GM23248 (cell line): ENCODE data around the gene TMEM247. TPM values are rescaled to one million over a fixed set of nuclear protein-coding genes. Genes with fewer than 3 reads are reported as not detected.

Source experiments
- DNase-seq: peaks from one replicate; pipeline ENCODE4 v3.0.0-alpha.2; 2015
- H2AFZ ChIP-seq: fragments of 200-600 bp; sonication (generic); 2 replicates; pipeline ENCODE4 v1.6.1; 2016; ENCODE audit warnings: antibody characterized with exemption
- H3F3A ChIP-seq: fragments of 200-600 bp; sonication (generic); 2 replicates; pipeline ENCODE4 v1.6.1; 2016; ENCODE audit warnings: mild to moderate bottlenecking, antibody characterized with exemption, mixed run types; ENCODE audit not compliant: insufficient read depth
- H3K27ac ChIP-seq: fragments of 200-600 bp; sonication (generic); 2 replicates; pipeline ENCODE4 v1.5.1; 2016; ENCODE audit warnings: mild to moderate bottlenecking
- H3K27me3 ChIP-seq: fragments of 200-600 bp; sonication (generic); replicated peaks from 2 replicates; pipeline ENCODE4 v1.6.1; 2016; ENCODE audit warnings: mild to moderate bottlenecking; ENCODE audit not compliant: insufficient read depth
- H3K36me3 ChIP-seq: fragments of 200-600 bp; sonication (generic); 2 replicates; pipeline ENCODE4 v1.6.1; 2016; ENCODE audit warnings: low read depth, mild to moderate bottlenecking
- H3K4me1 ChIP-seq: fragments of 200-600 bp; sonication (generic); 2 replicates; pipeline ENCODE4 v1.6.1; 2016; ENCODE audit warnings: mild to moderate bottlenecking; ENCODE audit not compliant: insufficient read depth
- H3K4me2 ChIP-seq: fragments of 200-600 bp; sonication (generic); one replicate; pipeline ENCODE4 v1.6.1; 2016; ENCODE audit warnings: mild to moderate bottlenecking; ENCODE audit not compliant: unreplicated experiment
- H3K4me3 ChIP-seq: fragments of 200-600 bp; sonication (generic); 2 replicates; pipeline ENCODE4 v1.5.1; 2016; ENCODE audit warnings: mild to moderate bottlenecking
- H3K79me2 ChIP-seq: fragments of 200-600 bp; sonication (generic); 2 replicates; pipeline ENCODE4 v1.6.1; 2016; ENCODE audit warnings: mild to moderate bottlenecking; ENCODE audit not compliant: insufficient read depth
- H3K9ac ChIP-seq: fragments of 200-600 bp; sonication (generic); 2 replicates; pipeline ENCODE4 v1.6.1; 2016; ENCODE audit warnings: mild to moderate bottlenecking
- H3K9me2 ChIP-seq: fragments of 200-600 bp; sonication (generic); 2 replicates; pipeline ENCODE4 v1.6.1; 2016; ENCODE audit warnings: mixed run types, mild to moderate bottlenecking, moderate library complexity; ENCODE audit not compliant: insufficient read depth
- H3K9me3 ChIP-seq: fragments of 200-600 bp; sonication (generic); one replicate; pipeline ENCODE4 v1.6.1; 2017; ENCODE audit warnings: low read depth
- H4K20me1 ChIP-seq: fragments of 200-600 bp; sonication (generic); 2 replicates; pipeline ENCODE4 v1.6.0; 2016; ENCODE audit not compliant: insufficient read depth
- EZH2 ChIP-seq: fragments of 200-600 bp; sonication (generic); IDR thresholded peaks from 2 replicates; pipeline ENCODE4 v1.6.1; 2018; ENCODE audit warnings: antibody characterized with exemption, mild to moderate bottlenecking; ENCODE audit not compliant: insufficient read depth, poor library complexity, severe bottlenecking
- EZH2phosphoT487 ChIP-seq: fragments of 200-600 bp; sonication (generic); IDR thresholded peaks from 2 replicates; pipeline ENCODE4 v1.6.1; 2018; ENCODE audit warnings: antibody characterized with exemption, moderate library complexity, mild to moderate bottlenecking, low read depth; ENCODE audit not compliant: insufficient read depth
- WGBS, 2 experiments: methylation state at CpG; one replicate each; pipeline ENCODE4 v1.1.6; 2015 to 2017; ENCODE audit warnings: low lambda C conversion rate in 2 of 2, low coverage in 1 of 2; ENCODE audit errors: missing lambda C conversion rate in 2 of 2; 5-methylcytosine and 5-hydroxymethylcytosine counted together
- in situ Hi-C: fragments of 300-500 bp; cut with MboI; formaldehyde crosslinking; loops from 2 replicates; pipeline ENCODE4 v1.15.0; 2020
- polyA plus RNA-seq: library from polyadenylated mRNA; unstranded; fragments of >200 nt; fragmentation: Nextera tagmentation; extraction: Ambion mirVana; gene quantifications from 2 replicates; pipeline ENCODE4 v1.2.1, GENCODE V29; 2016
- total RNA-seq: library from RNA; depleted of rRNA; stranded (reverse); fragments of >200 nt; shearing (Covaris generic); gene quantifications from 2 replicates; pipeline ENCODE4 v1.2.3, GENCODE V29; 2014

The TMEM247 gene
- total and polyA plus RNA-seq, 2 experiments from 2014 or later = not detected

DNA sequence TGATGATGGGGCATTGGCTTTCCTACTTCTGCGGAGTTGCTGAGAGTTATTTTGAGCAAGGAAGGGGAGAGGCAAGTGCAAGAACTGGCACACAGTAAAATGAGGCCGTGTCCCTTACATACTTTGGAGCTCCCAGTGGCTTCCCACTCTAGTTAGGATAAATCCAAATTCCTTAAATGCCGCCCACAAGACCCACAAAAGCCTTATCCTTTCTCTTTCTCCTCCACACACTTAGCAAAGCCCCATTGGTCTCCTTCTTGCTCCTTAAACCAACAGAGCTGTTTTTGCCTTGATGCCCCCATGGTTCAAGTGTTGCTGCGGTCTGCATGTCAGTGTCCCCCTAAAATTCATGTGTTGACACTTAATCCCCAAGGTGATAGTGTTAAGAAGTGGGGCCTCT is 24.3 kb downstream of the TMEM247 start:
- no peak for DNase-seq
- in situ Hi-C loops = no loop called here
- Histone ChIP-seq H3K9ac (no peak overlapping the region), H4K20me1 (no peaks in the 10 kb centered on the region), H3K4me1 (0 out of 2 replicates have a peak, but pooled peaks cover 4% of the 10 kb centered on the region), H3K27ac (no peak overlapping the region), H3F3A (peaks cover 10% of the 10 kb centered on the region; the same call in 1 of the 2 replicates), H3K9me2 (no peaks in the 10 kb centered on the region), H3K36me3 (no peaks in the 10 kb centered on the region), H3K4me2 (no peak overlapping the region), H3K4me3 (no peak overlapping the region), H3K27me3 (no peaks in the 10 kb centered on the region), H3K79me2 (no peaks in the 10 kb centered on the region), H2AFZ (no peak overlapping the region), H3K9me3 (no peaks in the 10 kb centered on the region)
- no peak for TF ChIP-seq EZH2
- TF ChIP-seq EZH2phosphoT487 = no peak
- WGBS, 2 experiments = 66 to 69% methylated on average over 4 of the region's 4 CpGs

DNA sequence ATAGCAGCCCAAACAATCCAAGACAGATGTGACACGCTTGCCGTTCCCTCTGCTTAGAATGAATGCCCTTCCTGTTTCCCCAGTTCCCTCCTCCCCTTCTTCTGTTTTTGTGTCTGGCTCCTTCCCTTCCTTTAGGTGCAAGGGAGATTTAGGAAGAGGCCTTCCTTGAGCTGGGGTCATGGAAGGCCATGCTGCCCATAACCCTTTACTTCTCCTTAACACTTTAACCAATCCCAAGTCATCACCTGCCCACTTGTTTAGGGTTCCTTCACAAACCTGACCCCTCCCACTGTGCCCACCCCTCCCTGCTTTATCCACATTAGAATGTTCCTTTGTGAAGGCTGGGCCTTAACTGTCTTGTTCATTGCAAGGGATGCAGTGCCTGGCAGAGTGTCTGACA is 24.9 kb downstream of the TMEM247 start:
- H3F3A ChIP-seq = peaks cover 5% of the 10 kb centered on the region; the same call in 1 of the 2 replicates
- no peak overlapping the region for H3K4me2 ChIP-seq
- 100% methylated on average over 2 of the region's 2 CpGs for WGBS, 2 experiments
- H3K27me3 ChIP-seq = no peaks in the 10 kb centered on the region
- no peaks in the 10 kb centered on the region for H3K79me2 ChIP-seq
- H3K9me3 ChIP-seq = no peaks in the 10 kb centered on the region
- DNase-seq = no peak
- TF ChIP-seq EZH2 (no peak), EZH2phosphoT487 (no peak)
- no peak overlapping the region for H2AFZ ChIP-seq
- H3K4me3 ChIP-seq = no peak overlapping the region
- H3K27ac ChIP-seq = no peak overlapping the region
- no peaks in the 10 kb centered on the region for H3K9me2 ChIP-seq
- in situ Hi-C loops = no loop called here
- H3K36me3 ChIP-seq = no peaks in the 10 kb centered on the region
- H3K9ac ChIP-seq = no peak overlapping the region
- H3K4me1 ChIP-seq = 0 out of 2 replicates have a peak, but pooled peaks cover 4% of the 10 kb centered on the region
- no peaks in the 10 kb centered on the region for H4K20me1 ChIP-seq

DNA sequence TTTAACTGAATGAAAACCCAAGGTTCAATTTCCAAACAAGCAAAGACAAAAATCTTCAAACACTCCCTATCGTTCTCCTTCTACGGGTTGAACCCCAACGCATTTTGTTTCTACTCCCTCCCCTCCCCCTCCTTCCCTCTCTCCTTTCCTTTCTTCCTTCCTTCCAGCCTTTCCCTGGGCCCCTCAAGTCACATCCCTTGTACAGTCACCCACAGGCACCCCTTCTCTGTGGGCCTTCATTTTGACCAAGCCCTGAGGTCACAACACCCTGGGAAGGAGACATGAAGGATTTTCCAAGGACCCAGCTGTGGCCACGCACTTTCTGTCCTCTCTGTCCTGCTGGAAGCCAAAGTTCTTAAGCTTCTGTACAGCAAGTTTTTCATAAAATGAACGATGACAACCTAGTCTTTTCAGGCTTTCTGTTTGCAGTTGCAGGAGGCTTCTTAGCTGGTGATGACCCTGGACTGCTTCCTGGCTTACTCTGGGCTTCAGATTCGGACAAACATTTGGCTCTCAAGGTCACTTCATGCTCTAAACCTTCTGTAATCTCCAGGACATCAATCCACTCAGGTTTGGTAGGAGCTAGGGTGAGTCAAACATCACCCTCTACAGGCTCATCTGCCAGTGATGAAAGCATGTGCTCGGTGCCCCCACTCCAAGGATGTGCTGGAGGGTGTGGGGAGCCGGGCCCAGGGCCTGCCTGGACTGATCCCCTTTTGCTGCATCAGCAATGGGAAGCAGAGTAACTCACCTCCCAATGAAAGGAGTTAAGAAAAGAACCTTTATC is 25.5 kb downstream of the TMEM247 start:
- Histone ChIP-seq H3K4me1 (0 out of 2 replicates have a peak, but pooled peaks cover 4% of the 10 kb centered on the region), H3K36me3 (no peaks in the 10 kb centered on the region), H2AFZ (no peak overlapping the region), H3K9me3 (no peaks in the 10 kb centered on the region), H3K9me2 (no peaks in the 10 kb centered on the region), H3F3A (peaks cover 3% of the 10 kb centered on the region; the same call in 1 of the 2 replicates), H3K4me2 (no peak overlapping the region), H3K4me3 (no peak overlapping the region), H4K20me1 (no peaks in the 10 kb centered on the region), H3K9ac (no peak overlapping the region), H3K79me2 (no peaks in the 10 kb centered on the region), H3K27me3 (no peaks in the 10 kb centered on the region), H3K27ac (no peak overlapping the region)
- WGBS, 2 experiments = 79 to 80% methylated on average over 8 of the region's 8 CpGs
- no peak for TF ChIP-seq EZH2
- no peak for TF ChIP-seq EZH2phosphoT487
- no peak for DNase-seq
- in situ Hi-C loops = no loop called here

DNA sequence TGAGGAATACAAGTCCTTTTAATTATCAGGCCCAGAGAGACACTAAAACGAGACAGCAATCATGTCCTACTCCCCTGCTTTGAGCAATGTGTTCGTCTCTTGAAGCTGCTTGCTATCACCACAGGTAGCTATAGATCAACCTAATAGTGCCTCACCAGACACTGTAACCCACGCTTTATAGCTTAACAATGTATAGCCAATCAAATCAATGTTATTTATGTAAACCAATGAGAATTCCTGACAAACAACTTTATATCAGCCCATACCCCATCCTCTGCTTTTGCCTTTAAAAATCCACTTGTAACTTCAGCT is 26.1 kb downstream of the TMEM247 start:
- no peaks in the 10 kb centered on the region for H4K20me1 ChIP-seq
- no peaks in the 10 kb centered on the region for H3K27me3 ChIP-seq
- no peak overlapping the region for H3K9ac ChIP-seq
- H3K79me2 ChIP-seq = no peaks in the 10 kb centered on the region
- H3K9me2 ChIP-seq = no peaks in the 10 kb centered on the region
- H2AFZ ChIP-seq = no peak overlapping the region
- H3K36me3 ChIP-seq = no peaks in the 10 kb centered on the region
- no peak overlapping the region for H3K27ac ChIP-seq
- in situ Hi-C loops = no loop called here
- DNase-seq = no peak
- no peak overlapping the region for H3K4me3 ChIP-seq
- peaks cover 1% of the 10 kb centered on the region; the same call in 1 of the 2 replicates for H3F3A ChIP-seq
- no peak overlapping the region for H3K4me2 ChIP-seq
- 0 out of 2 replicates have a peak, but pooled peaks cover 3% of the 10 kb centered on the region for H3K4me1 ChIP-seq
- 79 to 89% methylated on average over 3 of the region's 3 CpGs for WGBS, 2 experiments
- H3K9me3 ChIP-seq = no peaks in the 10 kb centered on the region
- TF ChIP-seq EZH2 (no peak), EZH2phosphoT487 (no peak)
